VCaP (cell line): Measurements from ENCODE around the gene MMP25.
A peak's percentile ranks its signal among the peaks of the same experiment; 100 is the strongest.

ENCODE experiments used
- H3K27ac ChIP-seq: fragments of 450-650 bp; 2 replicates; pipeline ENCODE4 v1.5.1; 2017
- CTCF ChIP-seq: fragments of 450-650 bp; conservative IDR thresholded peaks from 2 replicates; pipeline ENCODE4 v1.5.1; 2017; ENCODE audit warnings: mild to moderate bottlenecking, moderate library complexity

Gene MMP25

GRCh38 chr16:3019594-3020246, 26.6 kb upstream of the MMP25 start:
- H3K27ac ChIP-seq: peak overlapping the region; percentile 42; the same call in 1 of the 2 replicates
- TF ChIP-seq CTCF: no peak

GRCh38 chr16:3020247-3020603, 26.1 kb upstream of the MMP25 start, which contains the start of gene TNFRSF12A:
Gene TNFRSF12A (plus strand): TSS chr16:3020368. CDS start chr16:3020398, 30 bp downstream.
- TF ChIP-seq CTCF: no peak

GRCh38 chr16:3020604-3021448, 25.5 kb upstream of the MMP25 start:
- peak overlapping the region; percentile 42; the same call in 1 of the 2 replicates for H3K27ac ChIP-seq
- TF ChIP-seq CTCF: no peak

More at GRCh38 chr16:3020247-3020603, 26.1 kb upstream of the MMP25 start, which contains the start of gene TNFRSF12A:
- H3K27ac ChIP-seq: peak within 1 kb of the TSS; percentile 42; the same call in 1 of the 2 replicates

GRCh38 chr16:3021449-3022207, 24.7 kb upstream of the MMP25 start:
- peak overlapping the region; percentile 42; the same call in 1 of the 2 replicates for H3K27ac ChIP-seq
- TF ChIP-seq CTCF: peak; percentile 28; the same call in 1 of the 2 replicates

- TF ChIP-seq CTCF: no peak
- no peak overlapping the region for H3K27ac ChIP-seq
Observed at GRCh38 chr16:3022208-3022683, 24.1 kb upstream of the MMP25 start.

- peak overlapping the region; percentile 79; the same call in 1 of the 2 replicates for H3K27ac ChIP-seq
- TF ChIP-seq CTCF: no peak
Observed at GRCh38 chr16:3022684-3023414, 23.5 kb upstream of the MMP25 start.
